ACHN (cell line): Measurements from ENCODE around the gene PI4KA.
"Not testable (repeated sequence)": the region's sequence is repeated elsewhere in the genome, so short reads cannot be mapped to it uniquely, and the experiment has no call there.

Source experiments
- DNase-seq: peaks from one replicate; pipeline ENCODE4 v3.0.0-alpha.2; 2015
- in situ Hi-C: cut with HindIII; loops from 2 replicates; pipeline ENCODE4 v1.10.0; 2017; ENCODE audit warnings: low sequenced_read_pairs, low pct_ligation_motif_present, low pct_unique_long_range_greater_than_20kb

PI4KA gene

GRCh38 chr22:20857838-20858614 is 585 bp downstream of the PI4KA start:
- in situ Hi-C loops, result no loop called here
- peak; percentile 79 for DNase-seq

DNA sequence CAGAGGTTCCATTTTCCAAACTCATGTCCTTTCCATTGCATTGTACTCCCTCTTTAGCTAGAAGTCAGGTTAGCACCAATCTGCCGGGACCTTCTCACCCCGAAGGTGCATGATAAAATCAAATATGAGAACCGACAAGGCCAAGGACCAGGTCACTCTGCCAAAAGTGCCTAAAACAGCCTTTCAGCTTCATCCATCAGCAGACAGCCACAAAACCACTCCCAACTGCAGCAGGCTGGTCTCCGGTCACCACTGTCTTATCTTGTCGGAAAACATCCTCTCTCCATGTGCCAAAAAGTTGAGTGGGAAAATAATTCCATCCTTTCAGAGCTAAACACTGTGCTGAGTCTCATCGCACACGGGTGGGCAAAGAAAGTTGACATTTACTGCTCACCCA is 1.4 kb downstream of the PI4KA start:
- DNase-seq, result no peak
- in situ Hi-C loops, result no loop called here

DNA sequence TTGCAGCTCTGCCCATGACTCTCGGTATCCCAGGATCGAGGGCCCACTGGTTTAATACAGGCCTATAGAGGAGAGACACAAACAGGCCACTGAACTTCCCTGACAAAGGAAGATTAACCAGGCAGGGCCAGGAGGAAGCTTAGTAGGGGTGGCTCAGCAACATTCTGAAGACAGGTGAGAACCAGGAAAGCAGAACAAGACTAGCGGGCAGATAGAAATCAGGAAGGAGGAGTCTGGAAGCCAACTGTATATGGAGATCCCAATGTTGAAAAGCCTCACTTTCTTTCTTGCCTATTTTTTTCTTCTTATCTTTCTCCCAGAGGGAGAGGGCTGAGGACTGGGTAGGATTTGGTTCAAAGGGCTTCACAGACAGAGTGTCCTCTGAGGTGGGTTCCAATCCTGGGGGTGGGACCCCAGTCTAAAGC is 5.4 kb downstream of the PI4KA start:
- in situ Hi-C loops, result no loop called here
- DNase-seq, result no peak

DNA sequence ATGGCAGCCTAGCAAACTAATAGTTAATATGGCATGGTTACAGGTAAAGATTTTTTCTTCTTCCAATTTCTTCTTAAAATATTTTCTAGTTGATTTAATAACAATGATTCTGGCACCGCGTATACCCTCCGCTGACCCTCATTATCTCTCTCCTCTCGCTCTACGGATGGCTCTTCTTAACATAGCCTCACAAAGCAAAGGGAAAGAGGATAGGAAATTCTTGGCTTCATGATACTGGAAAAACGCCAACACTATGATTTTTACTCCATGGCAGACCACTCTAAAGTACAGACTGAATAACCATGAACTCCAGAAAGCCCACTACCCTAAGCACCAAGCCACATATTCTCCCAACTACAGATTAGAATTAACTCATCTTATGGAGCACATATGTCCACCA is 6.1 kb downstream of the PI4KA start:
- in situ Hi-C loops, result no loop called here
- DNase-seq, result no peak

DNA sequence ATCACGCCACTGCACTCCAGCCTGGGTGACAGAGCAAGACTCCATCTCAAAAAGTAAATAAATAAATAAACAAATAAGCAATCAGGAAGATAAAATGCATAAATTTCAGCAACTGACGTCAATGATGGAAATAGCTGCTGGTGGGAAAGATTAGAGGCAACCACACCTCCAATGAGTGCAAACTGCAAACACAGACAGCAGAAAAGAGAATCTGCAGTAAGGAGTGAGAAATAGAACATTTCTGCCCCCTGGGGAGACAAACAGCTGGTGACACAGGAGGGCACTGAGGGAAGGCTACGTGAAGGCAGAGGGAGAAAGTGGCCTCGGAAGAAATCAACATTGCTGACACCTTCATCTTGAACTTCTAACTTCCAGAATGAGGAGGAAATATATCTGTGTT is 6.5 kb downstream of the PI4KA start:
- in situ Hi-C loops, result no loop called here
- no peak for DNase-seq

DNA sequence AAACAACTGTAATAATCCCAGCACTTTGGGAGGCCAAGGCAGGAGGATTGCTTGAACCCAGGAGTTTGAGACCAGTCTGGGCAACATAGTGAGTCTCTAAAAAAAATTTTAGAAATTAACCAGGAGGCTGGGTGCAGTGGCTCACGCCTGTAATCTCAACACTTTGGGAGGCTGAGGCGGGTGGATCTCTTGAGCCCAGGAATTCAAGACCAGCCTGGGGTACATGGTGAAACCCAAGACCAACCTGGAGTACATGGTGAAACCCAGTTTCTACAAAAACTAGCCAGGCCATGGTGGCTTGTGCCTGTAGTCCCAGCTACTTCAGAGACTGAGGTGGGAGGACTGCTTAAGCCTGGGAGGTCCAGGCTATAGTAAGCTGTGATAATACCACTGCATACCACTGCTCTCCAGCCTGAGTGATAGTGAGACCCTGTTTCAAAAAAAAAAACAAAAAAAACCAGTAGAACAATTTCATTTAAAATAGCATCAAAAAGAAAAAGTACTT is 11.2 kb downstream of the PI4KA start:
- no peak for DNase-seq
- in situ Hi-C loops, result no loop called here

GRCh38 chr22:20844055-20845037 is 14.3 kb downstream of the PI4KA start:
- in situ Hi-C loops, result no loop called here
- no peak for DNase-seq

- no peak for DNase-seq
- in situ Hi-C loops, result no loop called here
These were observed 15.1 kb downstream of the PI4KA start for GRCh38 chr22:20843501-20843900.

DNA sequence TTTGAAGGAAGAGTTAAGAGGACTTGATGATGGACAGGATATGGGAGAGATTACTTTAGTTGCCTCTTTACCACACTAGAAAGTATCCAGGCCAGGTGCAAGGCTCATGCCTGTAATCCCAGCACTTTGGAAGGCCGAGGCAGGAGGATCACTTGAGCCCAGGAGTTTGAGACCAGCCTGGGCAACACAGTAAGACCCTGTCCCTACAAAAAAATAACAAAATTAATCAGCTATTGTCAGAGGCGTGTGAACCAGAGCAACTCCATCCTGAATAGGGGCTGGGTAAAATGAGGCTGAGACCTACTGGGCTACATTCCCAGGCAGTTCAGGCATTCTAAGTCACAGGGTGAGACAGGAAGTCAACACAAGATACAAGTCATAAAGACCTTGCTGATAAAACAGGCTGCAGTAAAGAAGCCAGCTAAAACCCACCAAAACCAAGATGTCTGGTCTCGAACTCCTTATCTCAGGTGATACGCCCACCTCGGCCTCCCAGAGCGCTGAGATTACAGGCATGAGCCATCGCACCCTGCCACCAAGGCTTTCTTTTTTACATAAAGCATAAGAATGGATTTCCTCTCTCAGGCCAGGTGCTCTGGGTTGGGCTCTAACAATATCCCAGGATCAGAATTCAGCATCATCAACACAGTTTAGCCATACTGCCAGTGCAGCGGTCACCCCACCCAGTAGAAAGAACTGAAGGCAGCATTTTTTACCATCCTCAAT is 17.8 kb downstream of the PI4KA start:
- DNase-seq, result no peak
- in situ Hi-C loops, result no loop called here

- DNase-seq, result no peak
- in situ Hi-C loops, result no loop called here
These were observed 18.6 kb downstream of the PI4KA start for GRCh38 chr22:20839837-20840645.

DNA sequence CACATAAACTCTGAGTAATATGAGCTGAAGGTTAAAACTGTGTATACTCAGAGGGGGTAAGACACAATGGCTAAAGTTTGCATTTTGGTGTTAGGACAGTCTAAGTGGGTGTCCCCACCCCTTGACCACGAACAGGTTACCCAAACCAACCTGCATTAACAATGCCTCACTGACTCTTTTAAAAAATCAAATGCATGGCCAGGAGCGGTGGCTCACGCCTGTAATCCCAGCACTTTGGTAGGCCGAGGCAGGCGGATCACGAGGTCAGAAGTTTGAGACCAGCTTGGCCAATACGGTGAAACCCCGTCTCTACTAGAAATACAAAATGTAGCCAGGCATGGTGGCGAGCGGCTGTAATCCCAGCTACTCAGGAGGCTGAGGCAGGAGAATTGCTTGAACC is 19.3 kb downstream of the PI4KA start:
- in situ Hi-C loops, DNase-seq: not testable (repeated sequence)

GRCh38 chr22:20836987-20837823 is 21.4 kb downstream of the PI4KA start:
- no peak for DNase-seq
- in situ Hi-C loops, result no loop called here

DNA sequence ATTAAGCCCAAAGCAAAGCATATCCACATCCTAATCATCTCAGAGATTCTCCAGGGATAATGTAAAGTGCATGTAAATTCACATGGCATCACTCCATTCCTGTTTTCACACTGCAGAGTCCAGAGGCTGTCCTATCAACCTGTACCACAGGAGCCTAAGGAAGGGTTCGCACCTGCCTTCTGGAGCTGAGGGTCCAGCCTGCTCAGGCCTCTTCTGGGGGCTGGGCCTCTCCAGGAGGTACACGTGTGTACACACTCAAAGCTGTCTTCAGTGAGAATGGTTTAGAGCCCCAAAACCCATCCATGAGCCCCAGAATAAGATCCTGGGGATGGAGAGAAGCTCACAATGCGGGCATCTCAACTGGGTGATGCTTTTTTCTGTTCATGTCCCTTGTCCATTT is 23.9 kb downstream of the PI4KA start:
- in situ Hi-C loops, result no loop called here
- no peak for DNase-seq

DNA sequence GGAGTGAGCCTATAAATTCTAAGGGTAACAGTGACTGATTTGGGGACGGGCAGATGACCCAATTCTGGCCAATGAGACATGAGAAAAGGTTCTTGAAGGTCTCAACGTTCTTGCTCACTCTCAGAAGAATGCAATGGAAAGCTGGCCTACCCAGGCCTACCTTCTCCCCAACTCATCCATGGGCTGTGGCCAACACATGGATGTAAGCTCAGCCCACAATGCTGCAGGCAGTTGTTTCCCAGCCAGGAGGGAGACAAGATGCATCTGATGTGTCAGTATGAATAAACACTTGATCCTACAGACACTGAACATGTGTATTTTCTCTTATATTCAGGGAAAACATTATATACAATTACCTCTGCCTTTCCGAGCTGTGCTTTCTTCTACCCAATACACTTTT is 24.4 kb downstream of the PI4KA start:
- in situ Hi-C loops, result no loop called here
- no peak for DNase-seq

- DNase-seq, result no peak
- in situ Hi-C loops, result no loop called here
These were observed 25.4 kb downstream of the PI4KA start for GRCh38 chr22:20833225-20833665.

GRCh38 chr22:20829491-20830134 is 29.0 kb downstream of the PI4KA start:
- no peak for DNase-seq
- in situ Hi-C loops, result no loop called here
